ENCODE results near the gene OXLD1.

OXLD1 gene

DNA sequence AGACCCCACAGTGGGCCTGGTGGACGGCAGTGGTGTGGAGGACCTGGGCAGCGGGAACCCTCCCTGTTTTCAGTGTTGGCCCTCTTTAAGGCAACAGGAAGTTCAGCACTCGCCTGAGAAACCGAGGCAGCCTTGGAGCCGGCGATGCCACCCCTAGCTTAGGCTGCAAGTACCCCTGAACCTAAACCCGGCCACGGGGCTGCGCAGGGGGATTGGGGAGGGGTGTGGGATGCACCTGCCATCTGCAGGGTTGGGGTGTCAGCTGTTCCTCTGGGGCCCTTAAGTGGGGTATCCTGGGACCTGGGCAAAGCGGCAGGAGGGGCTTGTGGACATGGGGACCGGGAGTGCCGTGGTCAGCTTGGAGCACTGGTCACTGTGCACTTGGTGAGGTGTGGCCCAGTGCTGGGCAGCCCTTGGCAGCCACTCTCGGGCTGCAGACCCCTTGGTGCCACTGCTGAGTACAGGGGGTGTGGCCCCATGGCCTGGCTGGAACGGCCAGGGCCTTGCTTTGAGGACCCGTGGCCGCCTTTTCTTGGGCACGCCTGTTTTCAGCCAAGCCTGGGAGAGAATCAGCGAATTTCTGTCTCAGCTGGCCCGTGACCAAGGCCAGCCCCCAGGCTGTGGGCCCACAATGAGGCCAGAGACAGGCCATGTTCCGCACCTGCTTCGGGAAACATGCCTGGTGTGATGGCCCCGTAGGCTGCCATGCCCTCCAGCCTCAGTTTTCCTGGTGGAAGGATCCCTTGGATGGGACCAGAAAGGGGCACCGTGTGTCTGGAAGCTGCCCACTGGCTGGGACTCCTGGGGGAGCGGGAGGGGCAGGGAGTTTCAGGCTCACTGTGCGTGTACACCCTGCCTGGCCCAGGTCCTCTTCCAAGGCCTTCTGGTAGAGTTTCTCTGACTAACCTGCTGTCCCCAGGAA lies 41.6 kb upstream of the OXLD1 start:
- DNase-seq (no peak), ATAC-seq (ENCODE audit: insufficient read depth, low read depth) (no peak)
- Histone ChIP-seq H3K4me2 (ENCODE audit: insufficient read depth, low read length) (no peak overlapping the region), H3K4me1 (ENCODE audit: insufficient read depth, low read length) (peaks cover 38% of the 10 kb centered on the region), H4K20me1 (ENCODE audit: insufficient read depth, low read length) (peaks cover 40% of the 10 kb centered on the region), H3K36me3 (ENCODE audit: insufficient read depth, low read length) (peaks cover 46% of the 10 kb centered on the region), H2AFZ (ENCODE audit: low read depth, low read length) (no peak overlapping the region), H3K9me3 (ENCODE audit: insufficient read depth, low read length, severe bottlenecking) (no peaks in the 10 kb centered on the region), H3K79me2 (ENCODE audit: insufficient read depth, low read length) (peaks cover 39% of the 10 kb centered on the region), H3K27ac (ENCODE audit: low read length) (no peak overlapping the region), H3K4me3 (ENCODE audit: low read depth in 1 of 2, low read length in 2 of 2) (no peak overlapping the region), H3K27me3 (ENCODE audit: insufficient read depth, low read length, poor library complexity) (no peaks in the 10 kb centered on the region), H3K9ac (ENCODE audit: low read depth, low read length) (no peak overlapping the region)
- no peak for TF ChIP-seq EZH2 (IDR thresholded peaks at IDR 0.05; ENCODE audit: borderline replicate concordance, low read depth, low read length, severe bottlenecking)
- TF ChIP-seq, protein P1, sequence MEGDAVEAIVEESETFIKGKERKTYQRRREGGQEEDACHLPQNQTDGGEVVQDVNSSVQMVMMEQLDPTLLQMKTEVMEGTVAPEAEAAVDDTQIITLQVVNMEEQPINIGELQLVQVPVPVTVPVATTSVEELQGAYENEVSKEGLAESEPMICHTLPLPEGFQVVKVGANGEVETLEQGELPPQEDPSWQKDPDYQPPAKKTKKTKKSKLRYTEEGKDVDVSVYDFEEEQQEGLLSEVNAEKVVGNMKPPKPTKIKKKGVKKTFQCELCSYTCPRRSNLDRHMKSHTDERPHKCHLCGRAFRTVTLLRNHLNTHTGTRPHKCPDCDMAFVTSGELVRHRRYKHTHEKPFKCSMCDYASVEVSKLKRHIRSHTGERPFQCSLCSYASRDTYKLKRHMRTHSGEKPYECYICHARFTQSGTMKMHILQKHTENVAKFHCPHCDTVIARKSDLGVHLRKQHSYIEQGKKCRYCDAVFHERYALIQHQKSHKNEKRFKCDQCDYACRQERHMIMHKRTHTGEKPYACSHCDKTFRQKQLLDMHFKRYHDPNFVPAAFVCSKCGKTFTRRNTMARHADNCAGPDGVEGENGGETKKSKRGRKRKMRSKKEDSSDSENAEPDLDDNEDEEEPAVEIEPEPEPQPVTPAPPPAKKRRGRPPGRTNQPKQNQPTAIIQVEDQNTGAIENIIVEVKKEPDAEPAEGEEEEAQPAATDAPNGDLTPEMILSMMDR (IDR thresholded peaks at IDR 0.05; ENCODE audit: borderline replicate concordance, extremely low read depth, low read length, poor library complexity, severe bottlenecking), result no peak

DNA sequence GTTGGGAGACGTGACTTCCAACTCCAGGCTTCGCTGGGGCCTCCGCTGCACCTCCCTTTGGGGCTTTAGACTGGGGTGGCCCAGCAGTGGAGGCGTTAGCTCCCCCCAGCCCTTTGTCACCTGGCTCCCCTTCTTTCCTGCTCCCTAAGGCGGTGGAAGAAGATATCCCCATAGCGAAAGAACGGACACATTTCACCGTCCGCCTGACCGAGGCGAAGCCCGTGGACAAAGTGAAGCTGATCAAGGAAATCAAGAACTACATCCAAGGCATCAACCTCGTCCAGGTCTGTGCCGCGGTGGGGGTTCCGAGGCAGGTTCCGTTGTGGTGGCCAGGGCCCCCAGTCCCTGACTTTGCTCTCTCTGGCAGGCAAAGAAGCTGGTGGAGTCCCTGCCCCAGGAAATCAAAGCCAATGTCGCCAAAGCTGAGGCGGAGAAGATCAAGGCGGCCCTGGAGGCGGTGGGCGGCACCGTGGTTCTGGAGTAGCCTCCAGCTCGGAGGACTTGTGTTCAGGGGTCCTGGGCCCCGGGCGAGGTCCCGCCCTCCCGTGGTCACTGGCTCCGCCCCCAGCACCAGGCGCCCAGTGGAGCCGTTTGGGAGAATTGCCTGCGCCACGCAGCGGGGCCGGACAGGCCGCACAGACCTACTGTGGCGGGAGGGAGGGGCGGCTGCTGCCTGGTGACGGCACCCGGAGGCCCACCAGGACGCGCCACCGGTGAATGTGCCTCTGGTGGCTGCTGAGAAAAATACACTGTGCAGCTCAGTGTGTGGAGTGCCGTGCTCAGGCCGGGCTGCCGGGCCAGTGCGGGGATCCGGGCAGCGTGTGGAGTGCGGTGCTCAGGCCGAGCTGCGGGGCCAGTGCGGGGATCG lies 40.6 kb upstream of the OXLD1 start:
- Histone ChIP-seq H3K9ac (ENCODE audit: low read depth, low read length) (no peak overlapping the region), H3K36me3 (ENCODE audit: insufficient read depth, low read length) (peaks cover 51% of the 10 kb centered on the region), H2AFZ (ENCODE audit: low read depth, low read length) (no peak overlapping the region), H3K79me2 (ENCODE audit: insufficient read depth, low read length) (peaks cover 41% of the 10 kb centered on the region), H3K4me1 (ENCODE audit: insufficient read depth, low read length) (peaks cover 37% of the 10 kb centered on the region), H3K4me2 (ENCODE audit: insufficient read depth, low read length) (no peak overlapping the region), H3K27ac (ENCODE audit: low read length) (no peak overlapping the region), H3K9me3 (ENCODE audit: insufficient read depth, low read length, severe bottlenecking) (no peaks in the 10 kb centered on the region), H4K20me1 (ENCODE audit: insufficient read depth, low read length) (peaks cover 44% of the 10 kb centered on the region), H3K4me3 (ENCODE audit: low read depth in 1 of 2, low read length in 2 of 2) (no peak overlapping the region), H3K27me3 (ENCODE audit: insufficient read depth, low read length, poor library complexity) (no peaks in the 10 kb centered on the region)
- TF ChIP-seq, protein P1 (IDR thresholded peaks at IDR 0.05; ENCODE audit: borderline replicate concordance, extremely low read depth, low read length, poor library complexity, severe bottlenecking), result no peak
- TF ChIP-seq EZH2 (IDR thresholded peaks at IDR 0.05; ENCODE audit: borderline replicate concordance, low read depth, low read length, severe bottlenecking), result no peak
- ATAC-seq (ENCODE audit: insufficient read depth, low read depth), result no peak
- no peak for DNase-seq

DNA sequence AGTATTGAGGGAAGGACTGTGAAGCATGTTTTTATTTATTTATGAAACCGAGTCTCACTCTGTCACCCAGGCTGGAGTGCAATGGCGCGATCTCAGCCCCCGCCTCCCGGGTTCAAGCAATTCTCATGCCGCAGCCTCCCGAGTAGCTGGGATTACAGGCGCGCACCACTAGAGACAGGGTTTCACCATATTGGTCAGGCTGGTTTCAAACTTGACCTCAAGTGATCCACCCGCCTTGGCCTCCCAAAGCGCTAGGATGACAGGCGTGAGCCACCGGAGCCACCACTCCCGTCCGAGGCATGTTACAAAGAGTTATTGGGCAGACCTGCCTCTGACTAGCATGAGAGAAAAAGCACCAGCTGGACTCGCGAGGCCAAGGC lies 39.8 kb upstream of the OXLD1 start:
- Histone ChIP-seq H3K9ac (ENCODE audit: low read depth, low read length) (no peak overlapping the region), H3K79me2 (ENCODE audit: insufficient read depth, low read length) (peaks cover 48% of the 10 kb centered on the region), H3K9me3 (ENCODE audit: insufficient read depth, low read length, severe bottlenecking) (no peaks in the 10 kb centered on the region), H3K4me2 (ENCODE audit: insufficient read depth, low read length) (no peak overlapping the region), H3K27me3 (ENCODE audit: insufficient read depth, low read length, poor library complexity) (no peaks in the 10 kb centered on the region), H3K4me3 (ENCODE audit: low read depth in 1 of 2, low read length in 2 of 2) (no peak overlapping the region), H3K36me3 (ENCODE audit: insufficient read depth, low read length) (peaks cover 59% of the 10 kb centered on the region), H3K27ac (ENCODE audit: low read length) (no peak overlapping the region), H4K20me1 (ENCODE audit: insufficient read depth, low read length) (peaks cover 51% of the 10 kb centered on the region), H3K4me1 (ENCODE audit: insufficient read depth, low read length) (peaks cover 38% of the 10 kb centered on the region), H2AFZ (ENCODE audit: low read depth, low read length) (no peak overlapping the region)
- ATAC-seq (ENCODE audit: insufficient read depth, low read depth) (no peak), DNase-seq (no peak)
- TF ChIP-seq EZH2 (IDR thresholded peaks at IDR 0.05; ENCODE audit: borderline replicate concordance, low read depth, low read length, severe bottlenecking), result no peak

Data from DND-41 (cell line).